H9 (cell line): ENCODE data around the gene ZRSR2. TPM values are rescaled to one million over a fixed set of nuclear protein-coding genes. Genes with fewer than 3 reads are reported as not detected.
A peak's percentile ranks its signal among the peaks of the same experiment; 100 is the strongest.

Experiments used
- DNase-seq: peaks from one replicate; pipeline ENCODE4 v3.0.0-alpha.2; 2017
- H2AFZ ChIP-seq: one replicate; pipeline ENCODE4 v1.6.1; 2013; ENCODE audit warnings: mild to moderate bottlenecking, low read length, control low read depth, moderate library complexity
- H2AK5ac ChIP-seq: 2 replicates; pipeline ENCODE4 v1.6.1; 2013; ENCODE audit warnings: low read length, control low read depth, mixed read lengths; ENCODE audit not compliant: insufficient read length
- H2BK120ac ChIP-seq: one replicate; pipeline ENCODE4 v1.6.1; 2013; ENCODE audit warnings: low read depth, mild to moderate bottlenecking, low read length, control low read depth, inconsistent platforms; ENCODE audit not compliant: poor library complexity, severe bottlenecking
- H2BK12ac ChIP-seq: 2 replicates; pipeline ENCODE4 v1.6.1; 2013; ENCODE audit warnings: low read length, control low read depth, mixed read lengths, low read depth; ENCODE audit not compliant: insufficient read length
- H2BK15ac ChIP-seq: 2 replicates; pipeline ENCODE4 v1.6.1; 2013; ENCODE audit warnings: low read depth, low read length, control low read depth
- H2BK20ac ChIP-seq: one replicate; pipeline ENCODE4 v1.6.1; 2013; ENCODE audit warnings: low read depth, mild to moderate bottlenecking, low read length, control low read depth, inconsistent platforms; ENCODE audit not compliant: poor library complexity, severe bottlenecking
- H2BK5ac ChIP-seq: 2 replicates; pipeline ENCODE4 v1.6.1; 2013; ENCODE audit warnings: low read length, control low read depth, mixed read lengths; ENCODE audit not compliant: insufficient read length
- H3K14ac ChIP-seq: 2 replicates; pipeline ENCODE4 v1.6.1; 2013; ENCODE audit warnings: low read length, control low read depth; ENCODE audit not compliant: insufficient read depth
- H3K18ac ChIP-seq: 2 replicates; pipeline ENCODE4 v1.6.1; 2013; ENCODE audit warnings: low read depth, mild to moderate bottlenecking, mixed read lengths, low read length, control low read depth; ENCODE audit not compliant: insufficient read length
- H3K23ac ChIP-seq: 2 replicates; pipeline ENCODE4 v1.6.1; 2013; ENCODE audit warnings: low read length, control low read depth, mixed read lengths, low read depth; ENCODE audit not compliant: insufficient read length
- H3K23me2 ChIP-seq: 2 replicates; pipeline ENCODE4 v1.6.1; 2013; ENCODE audit warnings: low read depth, mild to moderate bottlenecking, mixed read lengths, low read length, control low read depth; ENCODE audit not compliant: insufficient read length, poor library complexity, severe bottlenecking
- H3K27ac ChIP-seq: 2 replicates; pipeline ENCODE4 v1.5.1; 2013; ENCODE audit warnings: low read length, control low read depth, mixed read lengths, low read depth; ENCODE audit not compliant: insufficient read length
- H3K27me3 ChIP-seq: 2 replicates; pipeline ENCODE4 v1.6.1; 2013; ENCODE audit warnings: low read length, control low read depth, inconsistent platforms; ENCODE audit not compliant: insufficient read depth
- H3K4ac ChIP-seq: 2 replicates; pipeline ENCODE4 v1.6.1; 2013; ENCODE audit warnings: low read depth, mild to moderate bottlenecking, control low read depth, inconsistent platforms, low read length, moderate library complexity
- H3K4me1 ChIP-seq: 2 replicates; pipeline ENCODE4 v1.6.1; 2013; ENCODE audit warnings: low read length, control low read depth, inconsistent platforms; ENCODE audit not compliant: insufficient read depth
- H3K4me2 ChIP-seq: 2 replicates; pipeline ENCODE4 v1.6.1; 2013; ENCODE audit warnings: low read length, control low read depth, mixed read lengths; ENCODE audit not compliant: insufficient read length, insufficient read depth
- H3K56ac ChIP-seq: 2 replicates; pipeline ENCODE4 v1.6.1; 2013; ENCODE audit warnings: low read depth, mild to moderate bottlenecking, mixed read lengths, low read length, control low read depth; ENCODE audit not compliant: insufficient read length
- H3K79me1 ChIP-seq: 2 replicates; pipeline ENCODE4 v1.6.1; 2013; ENCODE audit warnings: low read depth, mild to moderate bottlenecking, moderate library complexity, low read length, control low read depth, inconsistent platforms; ENCODE audit not compliant: insufficient read depth, poor library complexity, severe bottlenecking
- H3K79me2 ChIP-seq: 2 replicates; pipeline ENCODE4 v1.6.1; 2013; ENCODE audit warnings: low read length, control low read depth, inconsistent platforms; ENCODE audit not compliant: insufficient read depth
- H3K9ac ChIP-seq: 2 replicates; pipeline ENCODE4 v1.6.1; 2013; ENCODE audit warnings: low read length, control low read depth, mixed read lengths; ENCODE audit not compliant: insufficient read length; ENCODE audit errors: extremely low read depth
- H3K9me3 ChIP-seq: one replicate; pipeline ENCODE4 v1.6.1; 2013; ENCODE audit warnings: low read depth, low read length, inconsistent platforms; ENCODE audit not compliant: control insufficient read depth
- H3T11ph ChIP-seq: one replicate; pipeline ENCODE4 v1.6.1; 2013; ENCODE audit warnings: mild to moderate bottlenecking, low read length, control low read depth, inconsistent platforms
- H4K20me1 ChIP-seq: one replicate; pipeline ENCODE4 v1.6.1; 2013; ENCODE audit not compliant: control insufficient read depth, insufficient read length, insufficient read depth
- H4K5ac ChIP-seq: 2 replicates; pipeline ENCODE4 v1.6.1; 2013; ENCODE audit warnings: low read depth, mild to moderate bottlenecking, mixed read lengths, low read length, control low read depth; ENCODE audit not compliant: insufficient read length
- H4K8ac ChIP-seq: replicated peaks from 2 replicates; pipeline ENCODE4 v1.6.1; 2013; ENCODE audit warnings: low read length, control low read depth, mixed read lengths, low read depth; ENCODE audit not compliant: insufficient read length
- H4K91ac ChIP-seq: 2 replicates; pipeline ENCODE4 v1.6.1; 2013; ENCODE audit warnings: low read depth, mild to moderate bottlenecking, moderate library complexity, mixed read lengths, low read length, control low read depth; ENCODE audit not compliant: insufficient read length
- H3K27ac Mint-ChIP-seq, 3 experiments: 2 replicates in 2 of 3; 3 replicates in 1 of 3; pipeline ENCODE4 v1.8.0; 2020 to 2021; ENCODE audit warnings: mixed read lengths in 3 of 3, mild to moderate bottlenecking in 1 of 3, moderate library complexity in 1 of 3
- H3K27me3 Mint-ChIP-seq: 2 replicates; pipeline ENCODE4 v1.8.0; 2021; ENCODE audit warnings: low read depth, mild to moderate bottlenecking, moderate library complexity, mixed read lengths
- H3K36me3 Mint-ChIP-seq, 3 experiments: 2 replicates in 2 of 3; 3 replicates in 1 of 3; pipeline ENCODE4 v1.8.0; 2020 to 2021; ENCODE audit warnings: low read depth in 3 of 3, mixed read lengths in 3 of 3; ENCODE audit not compliant: insufficient read depth in 1 of 3
- H3K4me1 Mint-ChIP-seq, 2 experiments: 2 replicates each; pipeline ENCODE4 v1.8.0; 2020; ENCODE audit warnings: mixed read lengths in 2 of 2
- H3K4me3 Mint-ChIP-seq, 2 experiments: 2 replicates in 1 of 2; 3 replicates in 1 of 2; pipeline ENCODE4 v1.8.0; 2020 to 2021; ENCODE audit warnings: mild to moderate bottlenecking in 2 of 2, mixed read lengths in 2 of 2, moderate library complexity in 1 of 2
- H3K9me3 Mint-ChIP-seq, 2 experiments: 2 replicates in 1 of 2; 3 replicates in 1 of 2; pipeline ENCODE4 v1.8.0; 2020; ENCODE audit warnings: mild to moderate bottlenecking in 2 of 2, mixed read lengths in 2 of 2, moderate library complexity in 1 of 2
- WGBS: extraction: QIAGEN DNeasy Blood & Tissue Kit; methylation state at CpG from one replicate; pipeline ENCODE4 v1.1.7; 2013; ENCODE audit warnings: missing lambda C conversion rate, low lambda C conversion rate, mixed read lengths; ENCODE audit not compliant: insufficient read length; ENCODE audit errors: extremely low coverage; 5-methylcytosine and 5-hydroxymethylcytosine counted together
- total RNA-seq: library from RNA; stranded (reverse); gene quantifications from 2 replicates; pipeline ENCODE4 v1.2.1, GENCODE V29; 2021
- TF ChIP-seq, protein P1 (sequence below): fragments of 200-600 bp; sonication (generic); conservative IDR thresholded peaks from 3 replicates; pipeline ENCODE4 v1.8.0; 2021; ENCODE audit warnings: antibody characterized with exemption, mild to moderate bottlenecking

ZRSR2 gene
- total RNA-seq, 1 experiment from 2014 or later: 21.1 TPM

DNA sequence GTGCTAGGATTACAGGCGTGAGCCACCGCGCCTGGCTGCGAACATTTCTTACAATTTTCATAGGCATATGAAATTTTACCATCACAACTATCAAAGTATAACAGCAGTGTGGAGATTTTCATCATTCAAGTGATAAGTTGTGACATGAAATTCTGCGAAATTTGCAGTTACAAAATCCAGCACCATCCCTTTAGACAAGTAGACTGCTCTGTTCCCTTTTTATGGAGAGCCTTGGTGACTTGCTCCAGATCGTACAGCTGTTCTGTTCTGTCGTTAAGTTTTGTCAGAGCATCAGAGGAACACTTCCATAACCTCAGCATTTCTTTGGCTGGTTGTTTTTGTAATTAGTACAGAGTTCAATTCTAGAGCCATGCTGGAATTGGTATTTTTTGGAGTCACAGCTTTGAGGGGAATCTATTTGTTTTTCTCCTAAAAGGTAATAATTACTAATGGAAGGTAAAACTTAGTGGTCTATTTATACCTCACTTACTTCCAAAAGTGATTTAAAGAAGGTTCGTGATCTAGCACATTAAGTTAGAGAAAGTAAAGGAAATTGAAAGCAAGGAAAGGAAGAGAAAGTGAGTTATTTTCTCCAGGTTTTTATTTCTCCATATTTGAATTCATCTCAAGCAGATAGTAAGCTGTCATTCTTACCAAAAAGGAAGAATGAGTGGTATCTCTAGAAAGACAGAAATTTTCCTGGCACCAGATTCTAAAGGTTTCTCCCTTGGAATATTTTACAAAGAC is 22.1 kb downstream of the ZRSR2 start:
- no peak overlapping the region for H3K56ac ChIP-seq
- Mint-ChIP-seq H3K9me3 (no peaks in the 10 kb centered on the region), H3K36me3 (peaks cover 49 to 84% (median 71%) of the 10 kb centered on the region in 3 experiments; a peak in 6 of 7 replicates), H3K27me3 (no peaks in the 10 kb centered on the region), H3K27ac (peak overlapping the region in 2 of 3 experiments; percentile 5 to 58; a peak in 4 of 7 replicates), H3K4me3 (no peak overlapping the region), H3K4me1 (peaks cover 17 to 19% of the 10 kb centered on the region in 2 experiments)
- H4K5ac ChIP-seq: no peak overlapping the region
- no peaks in the 10 kb centered on the region for H3K79me1 ChIP-seq
- H2BK12ac ChIP-seq: no peak overlapping the region
- H3K27me3 ChIP-seq: no peaks in the 10 kb centered on the region
- no peak overlapping the region for H2BK20ac ChIP-seq
- no peak overlapping the region for H3K23ac ChIP-seq
- no peaks in the 10 kb centered on the region for H3K23me2 ChIP-seq
- no peak overlapping the region for H3K9ac ChIP-seq
- no peak overlapping the region for H4K91ac ChIP-seq
- H3K14ac ChIP-seq: no peak overlapping the region
- no peak overlapping the region for H2BK15ac ChIP-seq
- H4K8ac ChIP-seq: no peak overlapping the region
- no peak overlapping the region for H3T11ph ChIP-seq
- DNase-seq: no peak
- no peaks in the 10 kb centered on the region for H4K20me1 ChIP-seq
- no peak overlapping the region for H3K18ac ChIP-seq
- H3K4me1 ChIP-seq: peaks cover 11% of the 10 kb centered on the region; the same call in 1 of the 2 replicates
- no peak overlapping the region for H2BK5ac ChIP-seq
- no peak overlapping the region for H3K27ac ChIP-seq
- H3K79me2 ChIP-seq: no peaks in the 10 kb centered on the region
- H3K4ac ChIP-seq: no peak overlapping the region
- TF ChIP-seq, protein P1, sequence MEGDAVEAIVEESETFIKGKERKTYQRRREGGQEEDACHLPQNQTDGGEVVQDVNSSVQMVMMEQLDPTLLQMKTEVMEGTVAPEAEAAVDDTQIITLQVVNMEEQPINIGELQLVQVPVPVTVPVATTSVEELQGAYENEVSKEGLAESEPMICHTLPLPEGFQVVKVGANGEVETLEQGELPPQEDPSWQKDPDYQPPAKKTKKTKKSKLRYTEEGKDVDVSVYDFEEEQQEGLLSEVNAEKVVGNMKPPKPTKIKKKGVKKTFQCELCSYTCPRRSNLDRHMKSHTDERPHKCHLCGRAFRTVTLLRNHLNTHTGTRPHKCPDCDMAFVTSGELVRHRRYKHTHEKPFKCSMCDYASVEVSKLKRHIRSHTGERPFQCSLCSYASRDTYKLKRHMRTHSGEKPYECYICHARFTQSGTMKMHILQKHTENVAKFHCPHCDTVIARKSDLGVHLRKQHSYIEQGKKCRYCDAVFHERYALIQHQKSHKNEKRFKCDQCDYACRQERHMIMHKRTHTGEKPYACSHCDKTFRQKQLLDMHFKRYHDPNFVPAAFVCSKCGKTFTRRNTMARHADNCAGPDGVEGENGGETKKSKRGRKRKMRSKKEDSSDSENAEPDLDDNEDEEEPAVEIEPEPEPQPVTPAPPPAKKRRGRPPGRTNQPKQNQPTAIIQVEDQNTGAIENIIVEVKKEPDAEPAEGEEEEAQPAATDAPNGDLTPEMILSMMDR: no peak
- H2AK5ac ChIP-seq: no peak overlapping the region
- WGBS: no CpG with 5 or more reads among the region's 8 CpGs
- no peak overlapping the region for H2AFZ ChIP-seq
- no peaks in the 10 kb centered on the region for H3K9me3 ChIP-seq
- no peak overlapping the region for H3K4me2 ChIP-seq
- no peak overlapping the region for H2BK120ac ChIP-seq
